GM18868 (cell line): ENCODE data around the gene GLS2.
"Not testable (repeated sequence)": the region's sequence is repeated elsewhere in the genome, so short reads cannot be mapped to it uniquely, and the experiment has no call there.

Experiments
- ATAC-seq: cut with Tn5 transposase; IDR thresholded peaks from one replicate; pipeline ENCODE4 v1.9.1; 2021; ENCODE audit warnings: mild to moderate bottlenecking, moderate library complexity; ENCODE audit not compliant: unreplicated experiment

The GLS2 gene

GRCh38 chr12:56488041-56488955, at the start of gene GLS2:
GLS2 (minus strand) TSS chr12:56488161; CDS start chr12:56488118, 43 bp downstream.
- peak; percentile 96 for ATAC-seq

GRCh38 chr12:56537546-56537945, 49.6 kb upstream of the GLS2 start:
- ATAC-seq: no peak

- ATAC-seq: no peak
Measured at GRCh38 chr12:56530390-56531055, 42.6 kb upstream of the GLS2 start.

- no peak for ATAC-seq
Measured at GRCh38 chr12:56529656-56530055, 41.7 kb upstream of the GLS2 start.

GRCh38 chr12:56528846-56529245, 40.9 kb upstream of the GLS2 start:
- ATAC-seq: no peak

GRCh38 chr12:56522411-56523193, 34.6 kb upstream of the GLS2 start:
- ATAC-seq: no peak

- peak; percentile 85 for ATAC-seq
Measured at GRCh38 chr12:56521590-56522371, 33.8 kb upstream of the GLS2 start, which contains the start of gene RBMS2. RBMS2 (plus strand) TSS chr12:56521820; CDS start chr12:56522024, 204 bp downstream.

- ATAC-seq: no peak
Measured at GRCh38 chr12:56521209-56521589, 33.2 kb upstream of the GLS2 start.

- no peak for ATAC-seq
Measured at GRCh38 chr12:56520506-56520905, 32.5 kb upstream of the GLS2 start.

- ATAC-seq: no peak
Measured at GRCh38 chr12:56520048-56520447, 32.1 kb upstream of the GLS2 start.

- ATAC-seq: no peak
Measured at GRCh38 chr12:56518570-56518969, 30.6 kb upstream of the GLS2 start.

- ATAC-seq: no peak
Measured at GRCh38 chr12:56517854-56518253, 29.9 kb upstream of the GLS2 start.

GRCh38 chr12:56514014-56514318, 26.0 kb upstream of the GLS2 start:
- not testable (repeated sequence) for ATAC-seq

- ATAC-seq: no peak
Measured at GRCh38 chr12:56510786-56511185, 22.8 kb upstream of the GLS2 start.

- not testable (repeated sequence) for ATAC-seq
Measured at GRCh38 chr12:56499879-56500278, 11.9 kb upstream of the GLS2 start.

GRCh38 chr12:56499452-56499851, 11.5 kb upstream of the GLS2 start:
- ATAC-seq: not testable (repeated sequence)

GRCh38 chr12:56498126-56498902, 10.4 kb upstream of the GLS2 start:
- not testable (repeated sequence) for ATAC-seq

- not testable (repeated sequence) for ATAC-seq
Measured at GRCh38 chr12:56496704-56497103, 8.7 kb upstream of the GLS2 start.

- not testable (repeated sequence) for ATAC-seq
Measured at GRCh38 chr12:56494481-56494880, 6.5 kb upstream of the GLS2 start.

- ATAC-seq: not testable (repeated sequence)
Measured at GRCh38 chr12:56494106-56494415, 6.1 kb upstream of the GLS2 start.
